ENCODE results near the gene CNTFR. TPM values are rescaled to one million over a fixed set of nuclear protein-coding genes. Genes with fewer than 3 reads are reported as not detected.

Gene CNTFR
- total RNA-seq, 4 donors from 2014 or later: 0.47 to 11.6 (median 1.6) TPM

- Histone ChIP-seq H3K27me3 (no peaks in the 10 kb centered on the region), H3K4me3 (no peak overlapping the region), H3K36me3 (no peaks in the 10 kb centered on the region), H3K4me1 (peaks cover 0 to 11% (median under 1%) of the 10 kb centered on the region in 3 donors), H3K27ac (no peak overlapping the region), H3K9me3 (no peaks in the 10 kb centered on the region)
- ATAC-seq: no peak
- WGBS, 2 donors (ENCODE audit: low coverage in 1 of 2): 60 to 63% methylated on average over 2 to 4 of the region's 6 CpGs
- TF ChIP-seq POLR2A (IDR thresholded peaks at IDR 0.05) (no peak), EP300 (IDR thresholded peaks at IDR 0.05) (no peak), CTCF (IDR thresholded peaks at IDR 0.05) (no peak), POLR2AphosphoS5 (IDR thresholded peaks at IDR 0.05) (no peak)
Observed at GRCh38 chr9:34518110-34518616, 71.4 kb downstream of the CNTFR start.

- H3K9me3 ChIP-seq: no peaks in the 10 kb centered on the region
- no peak overlapping the region for H3K4me3 ChIP-seq
- H3K4me1 ChIP-seq: peaks cover 0 to 4% (median 0%) of the 10 kb centered on the region in 3 donors
- no peaks in the 10 kb centered on the region for H3K36me3 ChIP-seq
- TF ChIP-seq POLR2A (IDR thresholded peaks at IDR 0.05): no peak
- TF ChIP-seq POLR2AphosphoS5 (IDR thresholded peaks at IDR 0.05): no peak
- TF ChIP-seq EP300 (IDR thresholded peaks at IDR 0.05): no peak
- no peak for TF ChIP-seq CTCF (IDR thresholded peaks at IDR 0.05)
- H3K27ac ChIP-seq: no peak overlapping the region
- 50 to 70% methylated on average over 1 to 2 of the region's 7 CpGs for WGBS, 2 donors (ENCODE audit: low coverage in 1 of 2)
- no peaks in the 10 kb centered on the region for H3K27me3 ChIP-seq
- no peak for ATAC-seq
Observed at GRCh38 chr9:34517185-34517584, 72.3 kb downstream of the CNTFR start.

GRCh38 chr9:34515959-34516358 lies 73.6 kb downstream of the CNTFR start:
- ATAC-seq: no peak
- Histone ChIP-seq H3K4me3 (no peak overlapping the region), H3K27me3 (no peaks in the 10 kb centered on the region), H3K27ac (no peak overlapping the region), H3K36me3 (no peaks in the 10 kb centered on the region), H3K9me3 (no peaks in the 10 kb centered on the region), H3K4me1 (peaks cover 0 to under 1% (median 0%) of the 10 kb centered on the region in 3 donors)
- TF ChIP-seq EP300 (IDR thresholded peaks at IDR 0.05) (no peak), CTCF (IDR thresholded peaks at IDR 0.05) (no peak), POLR2A (IDR thresholded peaks at IDR 0.05) (no peak), POLR2AphosphoS5 (IDR thresholded peaks at IDR 0.05) (no peak)
- WGBS, 2 donors (ENCODE audit: low coverage in 1 of 2): 83 to 96% methylated on average over 2 to 3 of the region's 3 CpGs

GRCh38 chr9:34514816-34515215 lies 74.7 kb downstream of the CNTFR start:
- no peaks in the 10 kb centered on the region for H3K27me3 ChIP-seq
- peaks cover 0 to 7% (median 0%) of the 10 kb centered on the region in 3 donors for H3K4me1 ChIP-seq
- H3K4me3 ChIP-seq: no peak overlapping the region
- 75 to 86% methylated on average over 2 of the region's 3 CpGs for WGBS, 2 donors (ENCODE audit: low coverage in 1 of 2)
- H3K9me3 ChIP-seq: no peaks in the 10 kb centered on the region
- no peak for ATAC-seq
- TF ChIP-seq POLR2A (IDR thresholded peaks at IDR 0.05) (no peak), CTCF (IDR thresholded peaks at IDR 0.05) (no peak)
- no peak overlapping the region for H3K27ac ChIP-seq
- no peaks in the 10 kb centered on the region for H3K36me3 ChIP-seq

GRCh38 chr9:34514401-34514800 lies 75.1 kb downstream of the CNTFR start:
- no CpG with 5 or more reads among the region's 8 CpGs for WGBS, 2 donors (ENCODE audit: low coverage in 1 of 2)
- Histone ChIP-seq H3K9me3 (no peaks in the 10 kb centered on the region), H3K27ac (no peak overlapping the region), H3K4me1 (peaks cover 0 to 7% (median 0%) of the 10 kb centered on the region in 3 donors), H3K27me3 (no peaks in the 10 kb centered on the region), H3K4me3 (no peak overlapping the region), H3K36me3 (no peaks in the 10 kb centered on the region)
- no peak for ATAC-seq
- TF ChIP-seq POLR2AphosphoS5 (IDR thresholded peaks at IDR 0.05): no peak
